Pancreas (tissue), 10 donors: Measurements from ENCODE around the gene BLVRA. TPM values are rescaled to one million over a fixed set of nuclear protein-coding genes. Genes with fewer than 3 reads are reported as not detected.

Experiments
- ATAC-seq, 4 donors: fragments of 200-7000 bp; cut with Tn5 transposase; one replicate each; pipeline versions ENCODE4 v1.8.0 to v1.9.1; 2020; ENCODE audit warnings: mild to moderate bottlenecking in 4 of 4, moderate library complexity in 4 of 4
- DNase-seq, 6 donors: peaks; one replicate each; pipeline ENCODE4 v3.0.0-alpha.2; 2020
- FAIRE-seq: peaks from 2 replicates; lab custom pipeline; 2012; peaks lifted over from hg19 to GRCh38; lab: Jason Lieb, UNC
- H3K27ac ChIP-seq, 4 donors: fragments of 200-600 bp; sonication (generic); 1 replicate in 3 of 4; 2 replicates in 1 of 4; pipeline versions ENCODE4 v1.5.0 to v1.8.0; 2020
- H3K27me3 ChIP-seq, 4 donors: fragments of 200-600 bp; one replicate each; pipeline ENCODE4 v1.8.0; 2021
- H3K36me3 ChIP-seq, 3 donors: fragments of 200-600 bp; sonication (generic) in 1 of 3; one replicate each; pipeline versions ENCODE4 v1.5.0 to v1.8.0; 2020 to 2021
- H3K4me1 ChIP-seq, 3 donors: fragments of 200-600 bp; one replicate each; pipeline ENCODE4 v1.8.0; 2021
- H3K4me3 ChIP-seq, 4 donors: fragments of 200-600 bp; sonication (generic) in 2 of 4; one replicate each; pipeline versions ENCODE4 v1.5.0 to v1.8.0; 2020 to 2021
- H3K9me3 ChIP-seq, 4 donors: fragments of 200-600 bp; one replicate each; pipeline ENCODE4 v1.8.0; 2021
- WGBS, 2 donors: extraction: QIAGEN DNeasy Blood & Tissue Kit; methylation state at CpG; one replicate each; pipeline ENCODE4 v1.1.7; 2013; 5-methylcytosine and 5-hydroxymethylcytosine counted together
- intact Hi-C, 3 donors: fragments of 100-400 bp; cut with DNase I; formaldehyde crosslinking; loops; one replicate each; pipeline versions ENCODE4 v1.11.1 to v1.14.2; 2022
- polyA plus RNA-seq, 2 donors: library from polyadenylated mRNA; stranded (reverse); fragments of 200-250 nt; gene quantifications; one replicate each; pipeline ENCODE4 v1.2.3, GENCODE V29; 2013
- total RNA-seq, 6 donors: library from RNA; stranded (reverse); fragmentation: NEBNext Ultra II Directional in 4 of 6; extraction: Animal tissue kit (Norgen Biotek cat#: 25700) in 4 of 6; gene quantifications; one replicate each; pipeline versions ENCODE4 v1.2.1 to v1.2.4, GENCODE V29; 2021 to 2023
- TF ChIP-seq, protein P1 (sequence below), 4 donors: fragments of 200-600 bp; sonication (generic) in 3 of 4; IDR thresholded peaks; one replicate each; pipeline versions ENCODE4 v1.5.0 to v1.8.0; 2021; ENCODE audit warnings: antibody characterized with exemption in 4 of 4
- donor health status: healthy with polysubstance abuse.
- donor health status: DM: no; HTN: no; CAD: no; lungs with moderate emphysema.
- donor health status: DM: no; HTN: no; CAD: no.
- donor health status: control.
- donor health status: control.
- donor health status: Bipolar disorder and iron deficiency.
- donor health status: DM: yes; HTN: yes; CAD: no.
- donor health status: DM: no; HTN: no; CAD: no.
- donor health status: DM: no; HTN: no; CAD: no.
- donor health status: DM: yes; HTN: yes; CAD: no.

BLVRA gene
- total and polyA plus RNA-seq, 8 donors = 12.4 to 31.6 (median 17.3) TPM

- Histone ChIP-seq H3K9me3 (no peaks in the 10 kb centered on the region), H3K4me1 (no peaks in the 10 kb centered on the region), H3K4me3 (no peak overlapping the region), H3K27ac (no peak overlapping the region), H3K27me3 (no peaks in the 10 kb centered on the region), H3K36me3 (no peaks in the 10 kb centered on the region)
- WGBS, 2 donors = 74 to 81% methylated on average over 3 of the region's 3 CpGs
- intact Hi-C loops = no loop called here
- DNase-seq = no peak
- ATAC-seq = no peak
- TF ChIP-seq, protein P1, sequence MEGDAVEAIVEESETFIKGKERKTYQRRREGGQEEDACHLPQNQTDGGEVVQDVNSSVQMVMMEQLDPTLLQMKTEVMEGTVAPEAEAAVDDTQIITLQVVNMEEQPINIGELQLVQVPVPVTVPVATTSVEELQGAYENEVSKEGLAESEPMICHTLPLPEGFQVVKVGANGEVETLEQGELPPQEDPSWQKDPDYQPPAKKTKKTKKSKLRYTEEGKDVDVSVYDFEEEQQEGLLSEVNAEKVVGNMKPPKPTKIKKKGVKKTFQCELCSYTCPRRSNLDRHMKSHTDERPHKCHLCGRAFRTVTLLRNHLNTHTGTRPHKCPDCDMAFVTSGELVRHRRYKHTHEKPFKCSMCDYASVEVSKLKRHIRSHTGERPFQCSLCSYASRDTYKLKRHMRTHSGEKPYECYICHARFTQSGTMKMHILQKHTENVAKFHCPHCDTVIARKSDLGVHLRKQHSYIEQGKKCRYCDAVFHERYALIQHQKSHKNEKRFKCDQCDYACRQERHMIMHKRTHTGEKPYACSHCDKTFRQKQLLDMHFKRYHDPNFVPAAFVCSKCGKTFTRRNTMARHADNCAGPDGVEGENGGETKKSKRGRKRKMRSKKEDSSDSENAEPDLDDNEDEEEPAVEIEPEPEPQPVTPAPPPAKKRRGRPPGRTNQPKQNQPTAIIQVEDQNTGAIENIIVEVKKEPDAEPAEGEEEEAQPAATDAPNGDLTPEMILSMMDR (IDR thresholded peaks at IDR 0.05) = no peak
- no peak for FAIRE-seq
Measured at GRCh38 chr7:43753843-43754242, 4.6 kb upstream of the BLVRA start.

- peaks cover 0 to 4% (median 0%) of the 10 kb centered on the region in 3 donors for H3K4me1 ChIP-seq
Measured at GRCh38 chr7:43754596-43754995, 3.9 kb upstream of the BLVRA start.

DNA sequence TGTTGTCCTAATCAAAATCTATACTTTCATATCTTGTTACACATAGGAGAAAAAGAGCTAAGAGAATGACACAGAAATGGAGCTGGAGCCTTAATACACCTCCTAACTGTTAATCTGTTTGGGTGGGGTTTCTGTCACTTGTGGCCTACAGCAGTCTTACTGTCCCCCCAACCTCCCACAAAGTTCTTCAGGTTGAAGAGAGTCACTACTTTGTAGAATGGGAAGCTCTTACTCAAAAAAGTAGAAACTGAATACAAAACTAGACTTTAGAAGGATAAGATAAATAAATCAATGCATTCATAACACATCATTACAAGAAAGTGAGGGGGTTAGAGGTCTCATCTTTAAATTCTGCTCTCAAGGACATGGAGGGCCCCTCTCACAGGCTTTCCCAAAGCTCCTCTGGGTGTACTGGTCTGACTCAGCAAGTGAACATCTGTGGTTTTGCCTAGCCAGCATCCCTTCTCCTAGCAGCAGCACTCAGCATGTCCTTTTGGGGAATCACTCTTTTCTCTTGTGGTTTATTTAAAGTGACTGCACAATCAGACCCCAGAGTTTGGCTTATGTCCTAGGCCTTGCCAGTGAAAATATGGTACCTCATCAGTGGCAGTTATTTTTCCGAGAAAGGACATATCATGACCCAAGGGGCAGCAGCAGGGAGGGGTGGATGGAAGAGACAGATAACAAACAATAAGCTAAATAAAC lies 2.0 kb upstream of the BLVRA start:
- 91 to 92% methylated on average over 1 of the region's 1 CpG for WGBS, 2 donors
- intact Hi-C loops = no loop called here
- no peak overlapping the region for H3K4me3 ChIP-seq
- FAIRE-seq (no peak), ATAC-seq (no peak), DNase-seq (no peak)
- no peaks in the 10 kb centered on the region for H3K27me3 ChIP-seq
- peaks cover 0 to 6% (median 0%) of the 10 kb centered on the region in 3 donors for H3K4me1 ChIP-seq
- no peak overlapping the region for H3K27ac ChIP-seq
- H3K36me3 ChIP-seq = no peaks in the 10 kb centered on the region
- no peaks in the 10 kb centered on the region for H3K9me3 ChIP-seq
- TF ChIP-seq, protein P1 (IDR thresholded peaks at IDR 0.05) = no peak

More at GRCh38 chr7:43754596-43754995, 3.9 kb upstream of the BLVRA start:
- no peaks in the 10 kb centered on the region for H3K27me3 ChIP-seq
- FAIRE-seq = no peak
- intact Hi-C loops = no loop called here
- no peak for ATAC-seq
- H3K36me3 ChIP-seq = no peaks in the 10 kb centered on the region
- no peak overlapping the region for H3K27ac ChIP-seq
- no peak overlapping the region for H3K4me3 ChIP-seq
- no peaks in the 10 kb centered on the region for H3K9me3 ChIP-seq
- DNase-seq = no peak
- 64 to 85% methylated on average over 4 of the region's 4 CpGs for WGBS, 2 donors
- TF ChIP-seq, protein P1 (IDR thresholded peaks at IDR 0.05) = no peak

- FAIRE-seq (no peak), DNase-seq (no peak), ATAC-seq (no peak)
- intact Hi-C loops = no loop called here
- H3K4me1 ChIP-seq = peaks cover 0 to 6% (median 0%) of the 10 kb centered on the region in 3 donors
- TF ChIP-seq, protein P1 (IDR thresholded peaks at IDR 0.05) = no peak
- no peaks in the 10 kb centered on the region for H3K27me3 ChIP-seq
- H3K36me3 ChIP-seq = no peaks in the 10 kb centered on the region
- no peaks in the 10 kb centered on the region for H3K9me3 ChIP-seq
- H3K4me3 ChIP-seq = no peak overlapping the region
- 88 to 93% methylated on average over 2 of the region's 2 CpGs for WGBS, 2 donors
- H3K27ac ChIP-seq = no peak overlapping the region
Measured at GRCh38 chr7:43757073-43757720, 1.3 kb upstream of the BLVRA start.
